Muscle of leg (tissue), 11 donors: ENCODE measurements around the gene C12orf42. TPM values are rescaled to one million over a fixed set of nuclear protein-coding genes. Genes with fewer than 3 reads are reported as not detected.
A peak's percentile ranks its signal among the peaks of the same experiment; 100 is the strongest.

Source experiments
- DNase-seq: peaks from one replicate; pipeline ENCODE4 v3.0.0; 2013
- H3K27ac ChIP-seq: one replicate; pipeline ENCODE4 v1.5.1; 2013; ENCODE audit warnings: mild to moderate bottlenecking, low read length, control low read depth
- H3K27me3 ChIP-seq: one replicate; pipeline ENCODE4 v1.6.1; 2013; ENCODE audit warnings: low read length; ENCODE audit not compliant: control insufficient read depth, insufficient read depth
- H3K36me3 ChIP-seq: one replicate; pipeline ENCODE4 v1.6.1; 2013; ENCODE audit warnings: low read length; ENCODE audit not compliant: control insufficient read depth, insufficient read depth
- H3K4me1 ChIP-seq: one replicate; pipeline ENCODE4 v1.6.1; 2013; ENCODE audit warnings: low read length; ENCODE audit not compliant: control insufficient read depth, insufficient read depth
- H3K4me3 ChIP-seq: one replicate; pipeline ENCODE4 v1.5.1; 2013; ENCODE audit warnings: low read length, control low read depth
- H3K9me3 ChIP-seq: replicated peaks from 2 replicates; pipeline ENCODE4 v1.6.1; 2013; ENCODE audit warnings: low read depth, low read length; ENCODE audit not compliant: control insufficient read depth
- WGBS: methylation state at CpG from one replicate; pipeline ENCODE4 v1.1.5; 2013; ENCODE audit warnings: missing lambda C conversion rate; ENCODE audit not compliant: insufficient coverage; 5-methylcytosine and 5-hydroxymethylcytosine counted together
- polyA plus RNA-seq, 8 donors: library from polyadenylated mRNA; unstranded; fragments of 120-200 nt; gene quantifications; one replicate each; pipeline versions ENCODE4 v1.2.1 to v1.2.3, GENCODE V29; 2013; ENCODE audit warnings: inconsistent platforms in 1 of 8, low replicate concordance in 1 of 8; ENCODE audit not compliant: insufficient read length in 8 of 8, insufficient read depth in 1 of 8
- total RNA-seq: library from RNA; stranded (reverse); fragments of 120-200 nt; gene quantifications from one replicate; pipeline ENCODE4 v1.2.4, GENCODE V29; 2013

C12orf42 gene
- total and polyA plus RNA-seq, 9 donors, result 0.98 to 2.4 (median 1.7) TPM

GRCh38 chr12:103392722-103393121 is 103.0 kb downstream of the C12orf42 start:
- 100% methylated on average over 1 of the region's 1 CpG for WGBS
- no peaks in the 10 kb centered on the region for H3K27me3 ChIP-seq
- H3K4me1 ChIP-seq, result no peaks in the 10 kb centered on the region
- DNase-seq, result no peak
- no peak overlapping the region for H3K27ac ChIP-seq
- no peaks in the 10 kb centered on the region for H3K36me3 ChIP-seq
- no peak overlapping the region for H3K4me3 ChIP-seq
- H3K9me3 ChIP-seq, result no peaks in the 10 kb centered on the region

- WGBS, result no CpG with 5 or more reads among the region's 4 CpGs
- H3K9me3 ChIP-seq, result no peaks in the 10 kb centered on the region
- DNase-seq, result no peak
- no peak overlapping the region for H3K27ac ChIP-seq
- no peak overlapping the region for H3K4me3 ChIP-seq
- H3K27me3 ChIP-seq, result no peaks in the 10 kb centered on the region
- no peaks in the 10 kb centered on the region for H3K36me3 ChIP-seq
- no peaks in the 10 kb centered on the region for H3K4me1 ChIP-seq
These were observed 104.7 kb downstream of the C12orf42 start for GRCh38 chr12:103391103-103391502.

GRCh38 chr12:103387385-103387784 is 108.4 kb downstream of the C12orf42 start:
- Histone ChIP-seq H3K27ac (no peak overlapping the region), H3K36me3 (no peaks in the 10 kb centered on the region), H3K27me3 (no peaks in the 10 kb centered on the region), H3K4me1 (no peaks in the 10 kb centered on the region), H3K4me3 (no peak overlapping the region), H3K9me3 (no peaks in the 10 kb centered on the region)
- DNase-seq, result no peak
- 88% methylated on average over 3 of the region's 7 CpGs for WGBS

GRCh38 chr12:103386451-103386850 is 109.3 kb downstream of the C12orf42 start:
- DNase-seq, result no peak
- no peak overlapping the region for H3K4me3 ChIP-seq
- no peak overlapping the region for H3K27ac ChIP-seq
- H3K4me1 ChIP-seq, result no peaks in the 10 kb centered on the region
- 82% methylated on average over 2 of the region's 3 CpGs for WGBS
- H3K9me3 ChIP-seq, result no peaks in the 10 kb centered on the region
- no peaks in the 10 kb centered on the region for H3K36me3 ChIP-seq
- H3K27me3 ChIP-seq, result no peaks in the 10 kb centered on the region

- no peaks in the 10 kb centered on the region for H3K9me3 ChIP-seq
- no peak for DNase-seq
- no peak overlapping the region for H3K27ac ChIP-seq
These were observed 112.9 kb downstream of the C12orf42 start for GRCh38 chr12:103382736-103383346.

GRCh38 chr12:103382119-103382518 is 113.6 kb downstream of the C12orf42 start:
- no CpG with 5 or more reads among the region's 2 CpGs for WGBS
- Histone ChIP-seq H3K4me3 (no peak overlapping the region), H3K36me3 (no peaks in the 10 kb centered on the region), H3K9me3 (no peaks in the 10 kb centered on the region), H3K27me3 (peaks cover 3% of the 10 kb centered on the region), H3K27ac (no peak overlapping the region), H3K4me1 (no peaks in the 10 kb centered on the region)
- DNase-seq, result no peak

More at GRCh38 chr12:103382736-103383346, 112.9 kb downstream of the C12orf42 start:
- no CpG with 5 or more reads among the region's 1 CpG for WGBS
- H3K4me1 ChIP-seq, result no peaks in the 10 kb centered on the region
- no peak overlapping the region for H3K4me3 ChIP-seq
- H3K36me3 ChIP-seq, result no peaks in the 10 kb centered on the region
- H3K27me3 ChIP-seq, result no peaks in the 10 kb centered on the region

GRCh38 chr12:103379670-103380069 is 116.1 kb downstream of the C12orf42 start:
- Histone ChIP-seq H3K9me3 (no peaks in the 10 kb centered on the region), H3K4me3 (no peak overlapping the region), H3K27ac (no peak overlapping the region), H3K4me1 (no peaks in the 10 kb centered on the region), H3K36me3 (no peaks in the 10 kb centered on the region), H3K27me3 (peaks cover 3% of the 10 kb centered on the region)
- DNase-seq, result peak; percentile 0
- 88% methylated on average over 2 of the region's 6 CpGs for WGBS

- H3K4me3 ChIP-seq, result no peak overlapping the region
- no peaks in the 10 kb centered on the region for H3K36me3 ChIP-seq
- no peaks in the 10 kb centered on the region for H3K9me3 ChIP-seq
- no peaks in the 10 kb centered on the region for H3K4me1 ChIP-seq
- H3K27me3 ChIP-seq, result peaks cover 3% of the 10 kb centered on the region
- WGBS, result no CpG with 5 or more reads among the region's 4 CpGs
- H3K27ac ChIP-seq, result no peak overlapping the region
- no peak for DNase-seq
These were observed 122.7 kb downstream of the C12orf42 start for GRCh38 chr12:103373088-103373523.

GRCh38 chr12:103369929-103370328 is 125.8 kb downstream of the C12orf42 start:
- Histone ChIP-seq H3K4me1 (no peaks in the 10 kb centered on the region), H3K36me3 (no peaks in the 10 kb centered on the region), H3K9me3 (peaks cover 2% of the 10 kb centered on the region), H3K27ac (no peak overlapping the region), H3K4me3 (no peak overlapping the region), H3K27me3 (no peaks in the 10 kb centered on the region)
- WGBS, result no CpG with 5 or more reads among the region's 1 CpG
- no peak for DNase-seq

GRCh38 chr12:103368167-103368566 is 127.6 kb downstream of the C12orf42 start:
- Histone ChIP-seq H3K27ac (no peak overlapping the region), H3K4me1 (no peaks in the 10 kb centered on the region), H3K4me3 (no peak overlapping the region), H3K36me3 (no peaks in the 10 kb centered on the region), H3K9me3 (peaks cover 2% of the 10 kb centered on the region), H3K27me3 (no peaks in the 10 kb centered on the region)
- WGBS, result no CpG with 5 or more reads among the region's 1 CpG
- no peak for DNase-seq

GRCh38 chr12:103354403-103354802 is 141.4 kb downstream of the C12orf42 start:
- no peak overlapping the region for H3K27ac ChIP-seq
- no peaks in the 10 kb centered on the region for H3K27me3 ChIP-seq
- no peaks in the 10 kb centered on the region for H3K36me3 ChIP-seq
- no CpG with 5 or more reads among the region's 2 CpGs for WGBS
- no peaks in the 10 kb centered on the region for H3K9me3 ChIP-seq
- DNase-seq, result no peak
- H3K4me1 ChIP-seq, result no peaks in the 10 kb centered on the region
- no peak overlapping the region for H3K4me3 ChIP-seq
